ENCODE measurements around the gene OR13C5. TPM values are rescaled to one million over a fixed set of nuclear protein-coding genes. Genes with fewer than 3 reads are reported as not detected.

The OR13C5 gene
- total and polyA plus RNA-seq, 4 donors: not detected

DNA sequence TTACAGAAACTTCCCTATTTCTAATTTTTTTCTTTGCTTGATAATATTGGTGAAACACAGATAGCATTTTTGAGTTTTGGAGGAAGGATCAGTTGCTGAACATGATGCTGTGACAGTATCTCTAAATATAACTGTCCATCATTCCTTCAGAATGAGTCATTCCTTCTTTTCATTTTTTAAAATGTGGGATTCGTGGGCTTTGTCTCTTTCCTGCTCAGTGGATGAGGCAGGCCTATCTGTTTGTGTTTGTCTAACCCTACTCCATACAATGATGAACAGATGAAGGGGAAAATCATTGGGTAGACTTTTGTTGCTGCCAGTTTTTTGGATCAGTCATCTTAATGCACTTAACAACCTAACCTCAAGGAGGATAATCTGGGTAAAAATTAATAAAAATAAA is 46.0 kb downstream of the OR13C5 start:
- Histone ChIP-seq H3K9me3 (ENCODE audit: control insufficient read depth in 4 of 4, low read length in 3 of 4) (no peaks in the 10 kb centered on the region), H3K36me3 (ENCODE audit: control insufficient read depth in 4 of 4, insufficient read depth in 3 of 4, low read depth in 1 of 4, low read length in 3 of 4) (no peaks in the 10 kb centered on the region), H3K4me1 (ENCODE audit: control insufficient read depth in 4 of 4, insufficient read depth in 4 of 4, low read length in 3 of 4) (no peaks in the 10 kb centered on the region), H3K27ac (ENCODE audit: low read depth in 1 of 2, low read length in 2 of 2) (no peak overlapping the region), H3K9ac (ENCODE audit: low read depth in 1 of 2, low read length in 2 of 2) (no peak overlapping the region), H3K27me3 (ENCODE audit: control insufficient read depth in 4 of 4, insufficient read depth in 4 of 4, low read length in 3 of 4) (no peaks in the 10 kb centered on the region), H3K4me3 (ENCODE audit: low read depth in 1 of 3, low read length in 3 of 3) (no peak overlapping the region)
- no peak for TF ChIP-seq RAD21 (IDR thresholded peaks at IDR 0.05)
- TF ChIP-seq SP1 (IDR thresholded peaks at IDR 0.05): no peak
- TF ChIP-seq, protein P1, sequence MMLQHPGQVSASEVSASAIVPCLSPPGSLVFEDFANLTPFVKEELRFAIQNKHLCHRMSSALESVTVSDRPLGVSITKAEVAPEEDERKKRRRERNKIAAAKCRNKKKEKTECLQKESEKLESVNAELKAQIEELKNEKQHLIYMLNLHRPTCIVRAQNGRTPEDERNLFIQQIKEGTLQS (IDR thresholded peaks at IDR 0.05): no peak
- no peak for TF ChIP-seq HNF4G (IDR thresholded peaks at IDR 0.05)
- no peak for TF ChIP-seq NR2F2 (IDR thresholded peaks at IDR 0.05)
- TF ChIP-seq, protein P2, sequence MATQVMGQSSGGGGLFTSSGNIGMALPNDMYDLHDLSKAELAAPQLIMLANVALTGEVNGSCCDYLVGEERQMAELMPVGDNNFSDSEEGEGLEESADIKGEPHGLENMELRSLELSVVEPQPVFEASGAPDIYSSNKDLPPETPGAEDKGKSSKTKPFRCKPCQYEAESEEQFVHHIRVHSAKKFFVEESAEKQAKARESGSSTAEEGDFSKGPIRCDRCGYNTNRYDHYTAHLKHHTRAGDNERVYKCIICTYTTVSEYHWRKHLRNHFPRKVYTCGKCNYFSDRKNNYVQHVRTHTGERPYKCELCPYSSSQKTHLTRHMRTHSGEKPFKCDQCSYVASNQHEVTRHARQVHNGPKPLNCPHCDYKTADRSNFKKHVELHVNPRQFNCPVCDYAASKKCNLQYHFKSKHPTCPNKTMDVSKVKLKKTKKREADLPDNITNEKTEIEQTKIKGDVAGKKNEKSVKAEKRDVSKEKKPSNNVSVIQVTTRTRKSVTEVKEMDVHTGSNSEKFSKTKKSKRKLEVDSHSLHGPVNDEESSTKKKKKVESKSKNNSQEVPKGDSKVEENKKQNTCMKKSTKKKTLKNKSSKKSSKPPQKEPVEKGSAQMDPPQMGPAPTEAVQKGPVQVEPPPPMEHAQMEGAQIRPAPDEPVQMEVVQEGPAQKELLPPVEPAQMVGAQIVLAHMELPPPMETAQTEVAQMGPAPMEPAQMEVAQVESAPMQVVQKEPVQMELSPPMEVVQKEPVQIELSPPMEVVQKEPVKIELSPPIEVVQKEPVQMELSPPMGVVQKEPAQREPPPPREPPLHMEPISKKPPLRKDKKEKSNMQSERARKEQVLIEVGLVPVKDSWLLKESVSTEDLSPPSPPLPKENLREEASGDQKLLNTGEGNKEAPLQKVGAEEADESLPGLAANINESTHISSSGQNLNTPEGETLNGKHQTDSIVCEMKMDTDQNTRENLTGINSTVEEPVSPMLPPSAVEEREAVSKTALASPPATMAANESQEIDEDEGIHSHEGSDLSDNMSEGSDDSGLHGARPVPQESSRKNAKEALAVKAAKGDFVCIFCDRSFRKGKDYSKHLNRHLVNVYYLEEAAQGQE (IDR thresholded peaks at IDR 0.05): no peak
- TF ChIP-seq, protein P3, sequence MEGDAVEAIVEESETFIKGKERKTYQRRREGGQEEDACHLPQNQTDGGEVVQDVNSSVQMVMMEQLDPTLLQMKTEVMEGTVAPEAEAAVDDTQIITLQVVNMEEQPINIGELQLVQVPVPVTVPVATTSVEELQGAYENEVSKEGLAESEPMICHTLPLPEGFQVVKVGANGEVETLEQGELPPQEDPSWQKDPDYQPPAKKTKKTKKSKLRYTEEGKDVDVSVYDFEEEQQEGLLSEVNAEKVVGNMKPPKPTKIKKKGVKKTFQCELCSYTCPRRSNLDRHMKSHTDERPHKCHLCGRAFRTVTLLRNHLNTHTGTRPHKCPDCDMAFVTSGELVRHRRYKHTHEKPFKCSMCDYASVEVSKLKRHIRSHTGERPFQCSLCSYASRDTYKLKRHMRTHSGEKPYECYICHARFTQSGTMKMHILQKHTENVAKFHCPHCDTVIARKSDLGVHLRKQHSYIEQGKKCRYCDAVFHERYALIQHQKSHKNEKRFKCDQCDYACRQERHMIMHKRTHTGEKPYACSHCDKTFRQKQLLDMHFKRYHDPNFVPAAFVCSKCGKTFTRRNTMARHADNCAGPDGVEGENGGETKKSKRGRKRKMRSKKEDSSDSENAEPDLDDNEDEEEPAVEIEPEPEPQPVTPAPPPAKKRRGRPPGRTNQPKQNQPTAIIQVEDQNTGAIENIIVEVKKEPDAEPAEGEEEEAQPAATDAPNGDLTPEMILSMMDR (IDR thresholded peaks at IDR 0.05; ENCODE audit: low read depth, low read length, missing input control): no peak
- no peak for TF ChIP-seq GABPA (IDR thresholded peaks at IDR 0.05 in 1 of 2, conservative IDR thresholded peaks at IDR 0.05 in 1 of 2)
- no peak for TF ChIP-seq EGR1 (IDR thresholded peaks at IDR 0.05; ENCODE audit: low read depth in 2 of 2)
- no peak for TF ChIP-seq HNF4A (conservative IDR thresholded peaks at IDR 0.05)
- 41% methylated on average over 1 of the region's 1 CpG for WGBS
- DNase-seq (ENCODE audit: low spot score): no peak

Other genes with a start within 250 kb of the OR13C5 start
- gene OR13F1, start 95.2 kb downstream of the OR13C5 start, total RNA-seq: not detected
- not detected for gene OR13F1, start 95.2 kb downstream of the OR13C5 start, polyA plus RNA-seq
- under 1 TPM; 0.14 to 0.17 TPM for gene OR13C4, start 72.2 kb downstream of the OR13C5 start, total RNA-seq
- gene OR13C4, start 72.2 kb downstream of the OR13C5 start, polyA plus RNA-seq: not detected
- under 1 TPM in 1 of 2 donors, not detected in 1; 0.17 TPM for gene OR13C3, start 62.6 kb downstream of the OR13C5 start, total RNA-seq
- gene OR13C3, start 62.6 kb downstream of the OR13C5 start, polyA plus RNA-seq: not detected
- gene OR13C8, start 30.2 kb downstream of the OR13C5 start, total RNA-seq: not detected
- gene OR13C8, start 30.2 kb downstream of the OR13C5 start, polyA plus RNA-seq: not detected
- not detected for gene OR13C2, start 6.2 kb upstream of the OR13C5 start, total RNA-seq
- gene OR13C2, start 6.2 kb upstream of the OR13C5 start, polyA plus RNA-seq: not detected
- under 1 TPM in 1 of 2 donors, not detected in 1; 0.25 TPM for gene OR13C9, start 18.8 kb upstream of the OR13C5 start, total RNA-seq
- gene OR13C9, start 18.8 kb upstream of the OR13C5 start, polyA plus RNA-seq: not detected
- gene OR13D1, start 95.1 kb upstream of the OR13C5 start, total RNA-seq: not detected
- gene OR13D1, start 95.1 kb upstream of the OR13C5 start, polyA plus RNA-seq: not detected
- 10 to 100 TPM; 18.7 to 41.2 TPM for gene NIPSNAP3A, start 148.3 kb upstream of the OR13C5 start, total RNA-seq
- 10 to 100 TPM; 28.0 to 36.2 TPM for gene NIPSNAP3A, start 148.3 kb upstream of the OR13C5 start, polyA plus RNA-seq
- 1 to 10 TPM; 1.3 to 2.1 TPM for gene NIPSNAP3B, start 164.7 kb upstream of the OR13C5 start, total RNA-seq
- under 1 TPM; 0.62 to 0.76 TPM for gene NIPSNAP3B, start 164.7 kb upstream of the OR13C5 start, polyA plus RNA-seq

Measured in liver (tissue), 9 donors.